GM18520 (cell line): ENCODE data around the gene ZNF169.
"Not testable (repeated sequence)": the region's sequence is repeated elsewhere in the genome, so short reads cannot be mapped to it uniquely, and the experiment has no call there.

Experiments used
- ATAC-seq: cut with Tn5 transposase; IDR thresholded peaks from one replicate; pipeline ENCODE4 v1.9.1; 2021; ENCODE audit not compliant: unreplicated experiment

Gene ZNF169

GRCh38 chr9:94259077-94259862, at the start of gene ZNF169:
Gene ZNF169 (plus strand): TSS chr9:94259298. CDS start chr9:94278813, 19,515 bp downstream.
- ATAC-seq: peak; percentile 97

- ATAC-seq: no peak
These were observed 48.2 kb upstream of the ZNF169 start for GRCh38 chr9:94210616-94211603.

- ATAC-seq: no peak
These were observed 47.0 kb upstream of the ZNF169 start for GRCh38 chr9:94212091-94212490.

GRCh38 chr9:94212531-94212930, 46.6 kb upstream of the ZNF169 start:
- no peak for ATAC-seq

DNA sequence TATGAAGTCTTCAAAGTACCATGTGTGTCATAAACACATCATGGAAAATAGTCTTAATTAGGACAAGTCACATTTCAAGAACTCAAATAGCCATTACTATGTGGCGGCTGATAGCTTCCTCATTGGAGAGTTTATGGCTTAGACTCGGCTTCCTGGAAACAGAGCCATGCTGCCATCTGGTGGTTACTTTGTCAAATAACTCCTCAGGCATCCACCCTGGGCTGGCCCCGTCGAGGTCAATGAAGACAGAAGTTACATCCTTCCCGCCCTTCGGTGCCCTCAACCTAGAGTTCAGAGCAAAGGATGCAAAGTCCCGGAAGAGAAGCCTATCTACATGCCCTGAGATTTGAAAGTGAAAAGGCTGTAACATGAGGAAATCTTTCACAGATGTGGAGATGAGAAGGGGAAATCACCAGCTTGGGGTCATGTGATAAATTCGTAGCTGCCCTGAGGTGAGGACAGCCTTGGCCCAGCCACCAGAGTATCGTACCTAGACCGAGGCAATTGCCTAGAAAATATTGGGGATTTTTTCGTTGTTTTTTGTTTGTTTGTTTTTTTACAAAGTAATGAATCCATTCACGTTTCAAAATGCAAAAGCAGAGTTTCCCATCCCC, 45.5 kb upstream of the ZNF169 start:
- peak; percentile 68 for ATAC-seq

GRCh38 chr9:94222870-94223269, 36.2 kb upstream of the ZNF169 start:
- no peak for ATAC-seq

GRCh38 chr9:94225413-94225812, 33.7 kb upstream of the ZNF169 start:
- not testable (repeated sequence) for ATAC-seq

DNA sequence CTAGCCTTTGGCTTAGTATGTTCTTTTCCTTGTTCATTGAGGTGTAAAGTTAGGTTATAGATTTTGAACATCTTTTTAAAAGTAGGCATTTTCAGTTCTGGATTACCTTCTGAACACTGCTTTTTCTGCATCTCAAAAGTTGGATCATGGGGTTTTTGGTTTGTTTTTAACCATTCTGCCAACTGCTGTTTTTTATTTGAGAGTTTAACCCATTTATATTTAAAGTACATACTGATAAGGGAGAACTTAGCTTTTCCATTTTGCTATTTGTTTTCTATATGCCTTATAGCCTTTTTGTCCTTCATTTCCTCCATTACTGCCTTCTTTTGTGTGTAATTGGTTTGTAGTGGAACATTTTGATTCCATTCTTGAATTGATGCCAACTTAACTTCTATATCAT, 30.5 kb upstream of the ZNF169 start:
- ATAC-seq: no peak

GRCh38 chr9:94232428-94232827, 26.7 kb upstream of the ZNF169 start:
- no peak for ATAC-seq

- ATAC-seq: not testable (repeated sequence)
These were observed 18.0 kb upstream of the ZNF169 start for GRCh38 chr9:94241098-94241497.

GRCh38 chr9:94245651-94246050, 13.4 kb upstream of the ZNF169 start:
- no peak for ATAC-seq

GRCh38 chr9:94250456-94250855, 8.6 kb upstream of the ZNF169 start:
- no peak for ATAC-seq

- ATAC-seq: no peak
These were observed 3.1 kb upstream of the ZNF169 start for GRCh38 chr9:94256007-94256406.

DNA sequence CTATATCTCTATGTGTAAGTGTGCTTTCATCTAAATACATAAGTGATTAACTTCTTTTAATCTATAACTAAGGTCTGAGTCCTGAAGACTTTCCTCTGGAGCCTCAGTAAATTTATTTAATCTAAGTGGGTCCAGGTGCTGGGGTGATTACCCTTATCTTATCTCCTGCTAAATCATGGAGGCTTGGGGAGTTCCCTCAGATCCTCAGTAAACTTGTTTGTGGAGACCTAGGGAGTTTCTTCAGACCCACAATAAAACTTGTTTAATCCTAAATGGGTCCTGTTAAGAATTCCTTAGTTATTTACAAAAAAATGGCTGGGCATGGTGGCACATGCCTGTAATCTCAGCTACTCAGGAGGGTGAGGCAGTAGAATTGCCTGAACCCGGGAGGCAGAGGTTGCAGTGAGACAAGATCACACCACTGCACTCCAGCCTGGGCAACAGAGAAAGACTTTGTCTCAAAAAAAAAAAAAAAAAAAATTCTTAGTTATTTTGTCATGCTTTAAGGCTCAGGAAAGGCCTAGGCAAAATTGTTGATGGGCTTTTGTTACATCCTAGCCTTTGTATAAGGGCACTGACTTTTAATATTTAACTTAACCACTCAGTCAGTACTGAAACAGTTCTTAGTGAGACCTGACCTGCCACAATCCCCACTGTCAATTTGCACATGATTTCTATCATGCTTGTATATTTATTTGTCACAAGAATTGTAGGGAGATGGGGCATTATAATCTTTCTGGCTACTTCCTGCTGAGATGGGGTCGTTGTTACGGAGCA, 6.7 kb downstream of the ZNF169 start:
- ATAC-seq: not testable (repeated sequence)

GRCh38 chr9:94269264-94269663, 10.2 kb downstream of the ZNF169 start:
- no peak for ATAC-seq

GRCh38 chr9:94270009-94270408, 10.9 kb downstream of the ZNF169 start:
- no peak for ATAC-seq

DNA sequence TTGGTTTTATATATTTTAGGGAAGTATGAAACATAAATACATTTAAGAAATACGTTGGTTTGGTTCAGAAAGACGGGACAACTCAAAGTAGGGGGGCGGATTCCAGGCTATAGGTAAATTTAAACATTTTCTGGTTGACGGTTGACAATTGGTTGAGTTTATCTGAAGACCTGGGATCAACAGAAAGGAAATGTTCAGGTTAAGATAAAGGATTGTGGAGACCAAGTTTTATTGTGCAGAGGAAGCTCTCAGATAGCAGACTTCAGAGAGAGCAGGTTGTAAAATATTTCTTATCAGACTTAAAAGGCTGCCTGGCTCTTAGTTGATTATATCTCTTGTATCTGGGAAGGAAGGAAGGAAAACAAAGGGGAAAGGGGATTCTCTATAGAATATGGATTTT, 17.9 kb downstream of the ZNF169 start:
- ATAC-seq: not testable (repeated sequence)

GRCh38 chr9:94277885-94278536, 18.9 kb downstream of the ZNF169 start:
- ATAC-seq: no peak

DNA sequence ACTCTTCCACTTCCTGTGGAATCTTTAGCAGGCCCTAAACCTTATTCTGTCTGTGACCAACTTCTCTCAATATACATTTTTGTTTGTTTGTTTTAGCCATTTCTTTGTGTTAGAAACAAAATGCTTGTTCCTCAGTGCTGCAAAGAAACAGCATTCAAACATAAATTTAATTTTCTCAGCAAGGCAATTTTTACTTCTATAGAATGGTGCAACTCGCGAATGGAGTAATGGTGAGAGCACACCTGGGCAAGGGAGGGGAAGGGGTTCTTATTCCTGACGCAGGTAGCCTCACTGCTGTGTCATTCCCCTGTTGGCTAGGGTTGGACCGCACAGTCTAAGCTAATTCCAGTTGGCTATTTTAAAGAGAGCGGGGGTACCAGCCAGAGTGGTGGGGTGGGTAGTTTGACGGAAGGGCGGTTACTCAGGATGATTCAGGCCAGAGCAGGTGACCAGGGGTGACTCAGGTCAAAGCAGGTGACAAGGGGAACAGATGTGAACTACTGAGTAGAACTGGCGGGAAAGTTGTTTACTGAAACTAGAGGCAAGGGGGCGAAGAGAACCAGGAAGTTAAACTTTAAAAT, 21.4 kb downstream of the ZNF169 start:
- no peak for ATAC-seq

DNA sequence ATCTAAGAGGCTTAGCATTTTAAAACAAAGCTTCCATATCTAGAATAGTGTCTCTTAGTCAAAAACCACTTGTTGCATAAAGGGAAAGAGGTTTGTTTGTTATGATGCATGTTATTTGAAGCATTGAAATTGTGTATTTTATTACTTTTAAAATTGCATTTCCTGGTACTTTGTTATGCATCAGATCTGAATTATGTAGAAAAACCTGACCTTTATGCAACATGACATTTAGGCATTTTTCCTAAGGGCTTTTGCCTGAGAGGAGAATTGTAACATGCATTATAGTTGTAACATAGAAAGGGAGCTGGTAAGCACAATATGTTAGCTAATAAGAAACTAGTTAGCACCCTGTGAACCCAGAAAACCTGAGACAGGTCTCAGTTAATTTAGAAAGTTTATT, 22.0 kb downstream of the ZNF169 start:
- ATAC-seq: no peak
